ENCODE results near the gene ANKIB1.

ANKIB1 gene

GRCh38 chr7:92412745-92413144 is 167.0 kb downstream of the ANKIB1 start:
- in situ Hi-C loops (cut with MboI; ENCODE audit: low sequenced_read_pairs), result no loop called here
- Histone ChIP-seq H3K4me1 (no peaks in the 10 kb centered on the region), H3K36me3 (replicated peaks) (no peaks in the 10 kb centered on the region), H3K4me3 (no peak overlapping the region), H3K9me3 (no peaks in the 10 kb centered on the region), H3K27me3 (ENCODE audit: low read depth) (peaks cover 7% of the 10 kb centered on the region; the same call in 1 of the 2 replicates)
- no peak for DNase-seq (ENCODE audit: low spot score in 2 of 2)

GRCh38 chr7:92413550-92413949 is 167.8 kb downstream of the ANKIB1 start:
- H3K36me3 ChIP-seq (replicated peaks), result no peaks in the 10 kb centered on the region
- no peaks in the 10 kb centered on the region for H3K4me1 ChIP-seq
- no peak overlapping the region for H3K4me3 ChIP-seq
- H3K27me3 ChIP-seq (ENCODE audit: low read depth), result peaks cover 7% of the 10 kb centered on the region; the same call in 1 of the 2 replicates
- no peaks in the 10 kb centered on the region for H3K9me3 ChIP-seq
- in situ Hi-C loops (cut with MboI; ENCODE audit: low sequenced_read_pairs), result no loop called here
- no peak for DNase-seq (ENCODE audit: low spot score in 2 of 2)

GRCh38 chr7:92415225-92415624 is 169.5 kb downstream of the ANKIB1 start:
- no peak overlapping the region for H3K4me3 ChIP-seq
- no peaks in the 10 kb centered on the region for H3K4me1 ChIP-seq
- H3K9me3 ChIP-seq, result no peaks in the 10 kb centered on the region
- H3K27me3 ChIP-seq (ENCODE audit: low read depth), result peaks cover 7% of the 10 kb centered on the region; the same call in 1 of the 2 replicates
- no peaks in the 10 kb centered on the region for H3K36me3 ChIP-seq (replicated peaks)
- in situ Hi-C loops (cut with MboI; ENCODE audit: low sequenced_read_pairs), result no loop called here
- no peak for DNase-seq (ENCODE audit: low spot score in 2 of 2)

- no peaks in the 10 kb centered on the region for H3K4me1 ChIP-seq
- DNase-seq (ENCODE audit: low spot score in 2 of 2), result peak in 1 of 2 experiments; percentile 12
Measured at GRCh38 chr7:92417913-92418312, 172.1 kb downstream of the ANKIB1 start.

GRCh38 chr7:92421676-92422435 is 176.1 kb downstream of the ANKIB1 start:
- Histone ChIP-seq H3K4me3 (no peak overlapping the region), H3K9me3 (no peaks in the 10 kb centered on the region), H3K36me3 (replicated peaks) (no peaks in the 10 kb centered on the region), H3K4me1 (peaks cover 3% of the 10 kb centered on the region), H3K27me3 (ENCODE audit: low read depth) (no peaks in the 10 kb centered on the region)
- no peak for DNase-seq (ENCODE audit: low spot score in 2 of 2)
- in situ Hi-C loops (cut with MboI; ENCODE audit: low sequenced_read_pairs), result no loop called here

More at GRCh38 chr7:92417913-92418312, 172.1 kb downstream of the ANKIB1 start:
- no peaks in the 10 kb centered on the region for H3K9me3 ChIP-seq
- no peak overlapping the region for H3K4me3 ChIP-seq
- in situ Hi-C loops (cut with MboI; ENCODE audit: low sequenced_read_pairs), result no loop called here
- no peaks in the 10 kb centered on the region for H3K36me3 ChIP-seq (replicated peaks)
- H3K27me3 ChIP-seq (ENCODE audit: low read depth), result peaks cover 5% of the 10 kb centered on the region; the same call in 1 of the 2 replicates

GRCh38 chr7:92422926-92423325 is 177.2 kb downstream of the ANKIB1 start:
- in situ Hi-C loops (cut with MboI; ENCODE audit: low sequenced_read_pairs), result no loop called here
- no peak for DNase-seq (ENCODE audit: low spot score in 2 of 2)
- Histone ChIP-seq H3K4me3 (no peak overlapping the region), H3K4me1 (peaks cover 3% of the 10 kb centered on the region), H3K9me3 (no peaks in the 10 kb centered on the region), H3K36me3 (replicated peaks) (no peaks in the 10 kb centered on the region), H3K27me3 (ENCODE audit: low read depth) (no peaks in the 10 kb centered on the region)

- Histone ChIP-seq H3K9me3 (no peaks in the 10 kb centered on the region), H3K36me3 (replicated peaks) (no peaks in the 10 kb centered on the region), H3K27me3 (ENCODE audit: low read depth) (no peaks in the 10 kb centered on the region), H3K4me3 (no peak overlapping the region), H3K4me1 (peaks cover 3% of the 10 kb centered on the region)
- in situ Hi-C loops (cut with MboI; ENCODE audit: low sequenced_read_pairs), result no loop called here
- no peak for DNase-seq (ENCODE audit: low spot score in 2 of 2)
Measured at GRCh38 chr7:92423710-92424131, 177.9 kb downstream of the ANKIB1 start.

- Histone ChIP-seq H3K36me3 (replicated peaks) (no peaks in the 10 kb centered on the region), H3K4me1 (peaks cover 3% of the 10 kb centered on the region), H3K4me3 (no peak overlapping the region), H3K27me3 (ENCODE audit: low read depth) (no peaks in the 10 kb centered on the region), H3K9me3 (no peaks in the 10 kb centered on the region)
- in situ Hi-C loops (cut with MboI; ENCODE audit: low sequenced_read_pairs), result loop anchor here (25.0 kb wide), 1 partner anchor 538 kb away; the partner anchor contains the start of gene MTERF1
- no peak for DNase-seq (ENCODE audit: low spot score in 2 of 2)
Measured at GRCh38 chr7:92425311-92425947, 179.7 kb downstream of the ANKIB1 start.

- Histone ChIP-seq H3K36me3 (replicated peaks) (no peaks in the 10 kb centered on the region), H3K4me3 (no peak overlapping the region), H3K4me1 (peaks cover 3% of the 10 kb centered on the region), H3K9me3 (no peaks in the 10 kb centered on the region), H3K27me3 (ENCODE audit: low read depth) (no peaks in the 10 kb centered on the region)
- in situ Hi-C loops (cut with MboI; ENCODE audit: low sequenced_read_pairs), result loop anchor here (25.0 kb wide), 1 partner anchor 540 kb away; the partner anchor contains the start of gene MTERF1
- DNase-seq (ENCODE audit: low spot score in 2 of 2), result no peak
Measured at GRCh38 chr7:92427193-92427592, 181.4 kb downstream of the ANKIB1 start.

- DNase-seq (ENCODE audit: low spot score in 2 of 2), result no peak
- Histone ChIP-seq H3K9me3 (no peaks in the 10 kb centered on the region), H3K4me1 (no peaks in the 10 kb centered on the region), H3K4me3 (no peak overlapping the region), H3K36me3 (replicated peaks) (no peaks in the 10 kb centered on the region), H3K27me3 (ENCODE audit: low read depth) (no peaks in the 10 kb centered on the region)
- in situ Hi-C loops (cut with MboI; ENCODE audit: low sequenced_read_pairs), result loop anchor here (25.0 kb wide), 1 partner anchor 545 kb away; the partner anchor contains the start of gene MTERF1
Measured at GRCh38 chr7:92432299-92432946, 186.6 kb downstream of the ANKIB1 start.

GRCh38 chr7:92433019-92433418 is 187.2 kb downstream of the ANKIB1 start:
- Histone ChIP-seq H3K36me3 (replicated peaks) (no peaks in the 10 kb centered on the region), H3K4me1 (no peaks in the 10 kb centered on the region), H3K9me3 (no peaks in the 10 kb centered on the region), H3K4me3 (no peak overlapping the region), H3K27me3 (ENCODE audit: low read depth) (no peaks in the 10 kb centered on the region)
- no peak for DNase-seq (ENCODE audit: low spot score in 2 of 2)
- in situ Hi-C loops (cut with MboI; ENCODE audit: low sequenced_read_pairs), result loop anchor here (25.0 kb wide), 1 partner anchor 546 kb away; the partner anchor contains the start of gene MTERF1

- no peaks in the 10 kb centered on the region for H3K4me1 ChIP-seq
- peaks cover 3% of the 10 kb centered on the region; the same call in 1 of the 2 replicates for H3K27me3 ChIP-seq (ENCODE audit: low read depth)
- DNase-seq (ENCODE audit: low spot score in 2 of 2), result no peak
- in situ Hi-C loops (cut with MboI; ENCODE audit: low sequenced_read_pairs), result loop anchor here (25.0 kb wide), 1 partner anchor 548 kb away; the partner anchor contains the start of gene MTERF1
- H3K4me3 ChIP-seq, result no peak overlapping the region
- H3K9me3 ChIP-seq, result no peaks in the 10 kb centered on the region
- no peaks in the 10 kb centered on the region for H3K36me3 ChIP-seq (replicated peaks)
Measured at GRCh38 chr7:92435542-92435941, 189.8 kb downstream of the ANKIB1 start.

GRCh38 chr7:92436612-92437445 is 191.1 kb downstream of the ANKIB1 start:
- in situ Hi-C loops (cut with MboI; ENCODE audit: low sequenced_read_pairs), result loop anchor here (25.0 kb wide), 1 partner anchor 550 kb away; the partner anchor contains the start of gene MTERF1
- no peak for DNase-seq (ENCODE audit: low spot score in 2 of 2)
- H3K4me1 ChIP-seq, result no peaks in the 10 kb centered on the region
- H3K9me3 ChIP-seq, result no peaks in the 10 kb centered on the region
- H3K27me3 ChIP-seq (ENCODE audit: low read depth), result peaks cover 3% of the 10 kb centered on the region; the same call in 1 of the 2 replicates
- no peak overlapping the region for H3K4me3 ChIP-seq
- no peaks in the 10 kb centered on the region for H3K36me3 ChIP-seq (replicated peaks)
